Measurements from ENCODE around the gene LSM2. TPM values are rescaled to one million over a fixed set of nuclear protein-coding genes. Genes with fewer than 3 reads are reported as not detected.

Gene LSM2
- total RNA-seq, 1 experiment from 2014 or later: 78.7 TPM

GRCh38 chr6:31750411-31751022 lies 56.2 kb downstream of the LSM2 start:
- DNase-seq (ENCODE audit: low read depth): no peak

- DNase-seq (ENCODE audit: low read depth): no peak
Observed at GRCh38 chr6:31749301-31750036, 57.3 kb downstream of the LSM2 start.

Other genes with a start within 250 kb of the LSM2 start
- gene LTA, start 234.7 kb downstream of the LSM2 start, total RNA-seq (2014; rRNA removed): not detected in 2 replicates
- gene TNF, start 231.4 kb downstream of the LSM2 start, total RNA-seq (2014; rRNA removed): not detected in 2 replicates
- gene LTB, start 224.5 kb downstream of the LSM2 start, total RNA-seq (2014; rRNA removed): not detected in 2 replicates
- not detected in 2 replicates for gene LST1, start 220.7 kb downstream of the LSM2 start, total RNA-seq (2014; rRNA removed)
- gene NCR3, start 214.0 kb downstream of the LSM2 start, total RNA-seq (2014; rRNA removed): not detected in 2 replicates
- not detected in 2 replicates for gene AIF1, start 191.7 kb downstream of the LSM2 start, total RNA-seq (2014; rRNA removed)
- 75.9 and 81.7 TPM in 2 replicates for gene PRRC2A, start 186.3 kb downstream of the LSM2 start, total RNA-seq (2014; rRNA removed)
- gene BAG6, start 154.3 kb downstream of the LSM2 start, total RNA-seq (2014; rRNA removed): 180 and 219 TPM in 2 replicates
- 3.9 and 4.4 TPM in 2 replicates for gene APOM, start 151.1 kb downstream of the LSM2 start, total RNA-seq (2014; rRNA removed)
- 30.0 and 31.3 TPM in 2 replicates for gene C6orf47, start 146.2 kb downstream of the LSM2 start, total RNA-seq (2014; rRNA removed)
- 28.5 and 31.2 TPM in 2 replicates for gene GPANK1, start 142.0 kb downstream of the LSM2 start, total RNA-seq (2014; rRNA removed)
- 292 and 320 TPM in 2 replicates for gene CSNK2B, start 140.9 kb downstream of the LSM2 start, total RNA-seq (2014; rRNA removed)
- 2.4 and 4.0 TPM in 2 replicates for gene LY6G5B, start 137.0 kb downstream of the LSM2 start, total RNA-seq (2014; rRNA removed)
- 1.4 and 3.2 TPM in 2 replicates for gene LY6G5C, start 125.9 kb downstream of the LSM2 start, total RNA-seq (2014; rRNA removed)
- 45.8 and 50.5 TPM in 2 replicates for gene ABHD16A, start 103.6 kb downstream of the LSM2 start, total RNA-seq (2014; rRNA removed)
- gene LY6G6F, start 100.1 kb downstream of the LSM2 start, total RNA-seq (2014; rRNA removed): not detected in 2 replicates
- gene LY6G6D, start 91.6 kb downstream of the LSM2 start, total RNA-seq (2014; rRNA removed): not detected in 2 replicates
- 0.51 TPM in 1 of 2 replicates, not detected in the other for gene LY6G6C, start 85.2 kb downstream of the LSM2 start, total RNA-seq (2014; rRNA removed)
- gene MPIG6B, start 83.6 kb downstream of the LSM2 start, total RNA-seq (2014; rRNA removed): not detected in 2 replicates
- gene DDAH2, start 77.7 kb downstream of the LSM2 start, total RNA-seq (2014; rRNA removed): 78.4 and 85.8 TPM in 2 replicates
- 771 and 894 TPM in 2 replicates for gene CLIC1, start 70.4 kb downstream of the LSM2 start, total RNA-seq (2014; rRNA removed)
- gene MSH5, start 67.0 kb downstream of the LSM2 start, total RNA-seq (2014; rRNA removed): 13.2 and 16.5 TPM in 2 replicates
- gene SAPCD1, start 44.3 kb downstream of the LSM2 start, total RNA-seq (2014; rRNA removed): 1.5 and 2.7 TPM in 2 replicates
- gene VWA7, start 29.6 kb downstream of the LSM2 start, total RNA-seq (2014; rRNA removed): not detected in 2 replicates
- gene VARS1, start 11.2 kb downstream of the LSM2 start, total RNA-seq (2014; rRNA removed): 63.2 and 68.7 TPM in 2 replicates
- gene HSPA1L, start 8.3 kb upstream of the LSM2 start, total RNA-seq (2014; rRNA removed): 0.71 and 1.5 TPM in 2 replicates
- 98.9 and 101 TPM in 2 replicates for gene HSPA1A, start 8.6 kb upstream of the LSM2 start, total RNA-seq (2014; rRNA removed)
- 86.1 and 92.2 TPM in 2 replicates for gene HSPA1B, start 20.8 kb upstream of the LSM2 start, total RNA-seq (2014; rRNA removed)
- gene NEU1, start 55.9 kb upstream of the LSM2 start, total RNA-seq (2014; rRNA removed): 43.9 and 57.2 TPM in 2 replicates
- 0.06 TPM in 1 of 2 replicates, not detected in the other for gene SLC44A4, start 72.0 kb upstream of the LSM2 start, total RNA-seq (2014; rRNA removed)
- 58.6 and 60.5 TPM in 2 replicates for gene EHMT2, start 90.7 kb upstream of the LSM2 start, total RNA-seq (2014; rRNA removed)
- 1.2 and 3.0 TPM in 2 replicates for gene ZBTB12, start 95.1 kb upstream of the LSM2 start, total RNA-seq (2014; rRNA removed)
- gene C2, start 120.8 kb upstream of the LSM2 start, total RNA-seq (2014; rRNA removed): 0.86 and 1.2 TPM in 2 replicates
- gene CFB, start 139.1 kb upstream of the LSM2 start, total RNA-seq (2014; rRNA removed): 1.1 and 1.4 TPM in 2 replicates
- gene NELFE, start 152.0 kb upstream of the LSM2 start, total RNA-seq (2014; rRNA removed): 129 TPM in 2 replicates
- 40.0 and 44.1 TPM in 2 replicates for gene SKIC2, start 152.2 kb upstream of the LSM2 start, total RNA-seq (2014; rRNA removed)
- 19.1 and 19.5 TPM in 2 replicates for gene DXO, start 165.2 kb upstream of the LSM2 start, total RNA-seq (2014; rRNA removed)
- 1.9 and 2.2 TPM in 2 replicates for gene C4A, start 175.1 kb upstream of the LSM2 start, total RNA-seq (2014; rRNA removed)
- gene C4B, start 207.8 kb upstream of the LSM2 start, total RNA-seq (2014; rRNA removed): 1.8 and 3.5 TPM in 2 replicates
- gene CYP21A2, start 231.4 kb upstream of the LSM2 start, total RNA-seq (2014; rRNA removed): 0.13 TPM in 1 of 2 replicates, not detected in the other

Measured in LHCN-M2 (cell line).